GM18505 (cell line): ENCODE results near the gene ORMDL3.

Experiments used
- ATAC-seq: cut with Tn5 transposase; IDR thresholded peaks from one replicate; pipeline ENCODE4 v1.9.1; 2021; ENCODE audit not compliant: unreplicated experiment
- POLR2A ChIP-seq: IDR thresholded peaks from 4 replicates; pipeline ENCODE4 v1.6.1; 2011; ENCODE audit warnings: borderline replicate concordance; ENCODE audit not compliant: insufficient read depth, insufficient read length; ENCODE audit errors: extremely low read depth

ORMDL3 gene

DNA sequence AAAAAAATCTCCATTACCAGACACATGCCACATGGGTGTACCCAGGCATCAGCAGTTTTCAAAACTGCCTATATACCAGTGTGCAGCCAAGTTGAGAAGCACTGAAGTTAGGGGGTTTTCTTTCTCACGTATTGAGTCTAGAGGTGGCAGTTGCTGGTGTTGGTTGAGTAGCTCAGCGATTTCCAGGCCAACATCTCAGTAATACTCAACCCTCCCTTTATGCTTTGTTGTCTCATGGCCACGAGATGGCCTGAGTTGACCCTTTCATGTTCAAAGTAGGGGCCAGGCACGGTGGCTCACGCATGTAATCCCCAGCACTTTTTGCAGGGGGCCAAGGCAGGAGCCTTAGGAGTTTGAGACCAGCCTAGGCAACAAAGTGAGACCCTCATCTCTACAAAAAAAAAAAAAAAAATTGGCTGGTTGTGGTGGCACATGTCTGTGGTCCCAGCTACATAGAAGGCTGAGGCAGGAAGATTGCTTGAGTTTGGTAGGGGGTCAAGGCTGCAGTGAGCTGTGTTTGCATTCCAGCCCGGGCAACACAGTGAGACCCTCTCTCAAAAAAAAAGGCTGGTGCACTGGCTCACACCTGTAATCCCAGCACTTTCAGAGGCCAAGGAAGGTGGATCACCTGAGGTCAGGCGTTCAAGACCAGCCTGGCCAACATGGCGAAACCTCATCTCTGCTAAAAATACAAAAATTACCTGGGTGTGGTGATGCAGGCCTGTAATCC lies 10.9 kb upstream of the ORMDL3 start:
- no peak for TF ChIP-seq POLR2A
- ATAC-seq: no peak

DNA sequence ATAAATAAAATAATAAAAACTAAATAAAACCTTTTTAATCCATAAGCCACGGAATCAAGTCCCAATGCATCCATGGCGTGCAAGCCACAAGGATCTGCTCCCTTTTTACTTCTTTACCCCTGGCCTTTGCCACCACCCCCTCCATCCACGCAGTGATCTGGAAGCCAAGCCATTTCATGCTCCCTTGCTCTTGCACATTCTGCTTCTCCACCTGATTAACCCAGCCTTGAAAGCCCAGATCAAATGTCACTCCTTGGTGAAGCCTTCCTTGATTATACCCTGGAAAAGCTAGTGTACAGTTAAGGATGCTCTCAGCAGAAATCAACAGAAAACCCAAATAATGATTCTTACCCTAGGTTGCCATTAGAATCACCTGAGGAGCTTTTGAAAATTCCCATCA lies 10.0 kb upstream of the ORMDL3 start:
- ATAC-seq: no peak
- no peak for TF ChIP-seq POLR2A

DNA sequence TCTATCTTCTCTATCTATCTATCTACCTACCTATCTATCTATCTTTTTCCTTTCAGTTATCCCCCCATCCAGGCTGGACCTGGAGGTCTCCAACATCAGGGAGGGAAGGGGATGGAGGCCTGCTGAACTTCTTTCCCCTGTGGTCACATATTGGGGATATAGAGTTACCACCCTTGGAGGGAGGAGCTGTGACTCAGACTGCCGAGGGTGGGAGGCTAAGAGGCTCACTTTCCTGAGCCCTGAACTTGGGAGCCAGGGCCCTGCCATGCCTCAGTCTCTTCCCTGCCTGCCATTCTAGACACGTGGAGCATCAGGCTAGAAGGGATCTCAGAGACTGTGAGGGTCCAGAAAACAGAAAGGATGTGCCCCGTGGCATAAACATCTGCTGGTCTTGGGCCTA lies 8.5 kb upstream of the ORMDL3 start:
- ATAC-seq: no peak
- TF ChIP-seq POLR2A: no peak

DNA sequence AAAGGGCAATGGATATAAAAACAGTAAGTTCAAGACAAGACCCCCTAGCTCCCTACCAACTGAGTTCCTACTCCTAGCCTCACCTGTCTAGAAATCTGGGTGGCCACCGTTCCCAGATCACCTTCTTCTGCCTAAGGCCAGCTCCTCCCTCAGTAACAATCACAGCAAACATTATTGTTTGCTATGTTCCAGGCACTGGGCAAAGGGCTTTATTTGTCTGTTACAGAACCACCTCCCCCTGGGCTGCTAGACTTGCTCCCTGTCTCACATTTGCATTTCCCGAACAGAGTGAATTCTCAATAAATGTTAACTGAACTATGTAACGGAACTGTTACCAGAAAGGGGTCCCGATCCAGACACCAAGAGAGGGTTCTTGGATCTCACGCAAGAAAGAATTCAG lies 6.9 kb upstream of the ORMDL3 start:
- ATAC-seq: no peak
- no peak for TF ChIP-seq POLR2A

DNA sequence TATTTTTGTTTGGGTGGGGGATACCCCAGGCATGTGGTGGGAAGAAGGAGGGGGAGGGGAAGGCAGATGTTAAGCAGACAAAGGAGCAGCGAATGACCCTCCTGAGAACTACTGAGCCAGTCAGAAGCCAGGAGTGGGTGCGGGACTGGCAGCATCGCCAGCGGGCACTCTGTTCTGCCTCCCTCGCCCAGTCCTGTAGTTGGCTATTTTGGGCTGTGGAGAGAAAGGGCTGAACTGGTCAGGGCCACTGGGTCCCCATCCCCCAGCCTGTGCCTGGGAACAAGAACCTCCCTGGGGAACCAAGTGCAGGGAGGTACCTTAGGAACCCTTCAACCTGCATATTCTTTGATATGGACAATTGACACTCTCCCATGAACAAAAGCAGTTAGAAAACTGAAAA lies 6.5 kb upstream of the ORMDL3 start:
- TF ChIP-seq POLR2A: no peak
- no peak for ATAC-seq

DNA sequence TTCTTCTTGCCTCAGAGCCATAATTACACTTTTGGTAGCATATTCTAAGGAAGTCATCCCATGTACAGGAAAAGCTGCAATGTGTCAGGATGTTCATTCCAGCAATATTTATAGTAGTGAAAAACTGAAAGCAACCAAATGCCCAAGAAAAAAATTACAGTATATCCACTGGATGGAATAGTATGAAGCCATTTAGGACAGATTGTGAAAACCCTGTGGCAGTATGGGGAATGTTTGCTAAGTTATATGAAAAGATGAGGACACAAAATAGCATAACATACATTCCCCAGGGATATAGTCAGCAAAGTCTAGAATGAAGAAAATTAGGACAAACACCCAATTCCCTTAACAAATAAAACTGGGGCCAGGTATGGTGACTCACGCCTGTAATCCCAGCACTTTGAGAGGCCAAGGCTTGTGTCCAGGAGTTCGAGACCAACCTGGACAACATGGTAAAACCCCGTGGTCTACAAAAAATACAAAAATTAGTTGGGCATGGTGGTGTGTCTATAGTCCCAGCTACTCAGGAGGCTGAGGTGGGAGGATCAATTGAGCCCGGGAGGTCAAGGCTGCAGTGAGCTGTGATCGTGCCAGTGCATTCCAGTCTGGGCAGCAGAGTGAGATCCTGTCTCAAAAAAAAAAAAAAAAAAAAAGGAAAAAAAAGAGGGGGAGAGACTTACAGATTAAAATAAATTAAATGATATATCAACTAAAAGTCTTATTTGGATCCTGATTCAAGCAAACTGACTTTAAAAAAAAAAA lies 2.4 kb upstream of the ORMDL3 start:
- ATAC-seq: no peak
- no peak for TF ChIP-seq POLR2A

DNA sequence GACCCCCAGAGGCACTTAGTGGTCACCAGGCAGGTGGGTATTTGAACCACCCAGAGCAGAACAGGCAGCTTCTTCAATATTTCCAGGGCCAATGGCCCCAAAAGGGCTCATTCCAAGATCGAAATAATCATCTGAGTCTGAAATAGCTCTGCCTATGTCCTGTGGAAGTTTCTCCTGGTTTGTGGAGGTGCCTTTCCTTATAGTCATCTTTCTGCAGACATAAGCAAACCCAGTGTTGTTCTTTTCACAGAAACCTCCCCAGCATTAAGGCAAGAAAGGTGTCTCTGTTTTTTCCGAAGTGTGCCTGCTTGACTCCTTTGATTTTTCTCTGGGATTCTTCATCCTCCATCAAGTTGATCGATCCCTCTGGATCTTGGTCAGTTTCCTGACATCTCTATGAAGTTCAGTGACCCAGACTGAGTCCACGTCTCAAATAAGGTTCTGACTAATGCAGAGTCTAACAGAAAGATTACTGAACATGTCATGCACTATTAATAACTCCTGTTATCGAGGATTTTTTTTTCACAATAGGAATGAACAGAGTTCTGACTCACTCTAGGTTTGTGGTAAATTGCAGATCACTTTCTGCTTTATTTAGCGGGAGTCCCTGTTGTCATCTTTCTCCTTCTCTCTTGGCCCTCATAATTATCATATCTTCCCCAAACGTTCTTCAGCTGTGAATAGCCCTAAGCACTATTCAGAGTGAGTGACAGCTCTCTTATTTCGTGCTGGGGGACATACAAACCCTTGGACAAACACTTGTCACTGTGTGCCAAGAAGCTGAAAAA lies 1.7 kb upstream of the ORMDL3 start:
- ATAC-seq: no peak
- no peak for TF ChIP-seq POLR2A

DNA sequence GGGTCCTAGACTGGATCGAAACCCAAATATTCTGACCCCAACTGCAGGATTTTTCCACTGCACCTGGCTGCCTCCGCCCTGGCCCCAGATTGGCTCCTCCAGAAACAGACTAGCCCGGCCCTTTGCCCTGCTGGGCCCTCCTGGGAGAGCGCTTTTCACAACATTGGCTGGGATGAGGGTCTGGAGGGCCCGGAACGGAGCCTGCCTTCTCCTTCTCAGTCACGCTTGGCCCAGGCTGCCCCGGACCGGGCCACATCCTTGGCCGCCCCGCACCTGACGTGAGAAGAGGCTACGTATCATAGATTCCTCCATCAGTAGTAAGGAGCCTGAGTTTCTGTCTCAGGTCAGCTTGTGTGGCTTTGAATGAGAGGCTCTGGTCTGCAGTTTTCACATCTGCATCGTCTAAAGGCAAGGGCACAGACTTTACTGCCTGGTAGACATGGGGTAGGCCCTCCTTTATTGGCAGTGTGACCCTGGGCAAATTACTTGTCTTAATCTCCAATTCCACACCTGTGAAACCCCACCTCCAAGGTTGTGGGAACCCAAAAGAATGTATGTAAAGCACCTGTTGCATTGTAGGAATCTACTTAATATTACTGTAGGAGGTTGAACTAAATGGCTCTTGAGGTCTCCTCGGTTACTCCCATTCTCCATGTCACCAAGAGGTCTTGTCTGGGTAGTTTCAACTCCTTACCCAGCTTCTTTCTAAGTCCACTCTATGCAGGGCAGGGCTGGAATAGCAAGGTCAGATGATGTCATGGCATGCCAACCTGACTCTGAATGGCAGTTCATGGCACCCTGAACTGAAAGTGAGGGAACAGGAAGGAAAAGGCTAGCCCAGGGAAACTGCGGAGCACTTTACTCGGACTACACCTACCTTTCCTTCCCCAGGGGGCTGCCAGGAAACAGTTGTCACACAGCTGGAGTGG lies 792 bp upstream of the ORMDL3 start:
- no peak for ATAC-seq
- TF ChIP-seq POLR2A: no peak

DNA sequence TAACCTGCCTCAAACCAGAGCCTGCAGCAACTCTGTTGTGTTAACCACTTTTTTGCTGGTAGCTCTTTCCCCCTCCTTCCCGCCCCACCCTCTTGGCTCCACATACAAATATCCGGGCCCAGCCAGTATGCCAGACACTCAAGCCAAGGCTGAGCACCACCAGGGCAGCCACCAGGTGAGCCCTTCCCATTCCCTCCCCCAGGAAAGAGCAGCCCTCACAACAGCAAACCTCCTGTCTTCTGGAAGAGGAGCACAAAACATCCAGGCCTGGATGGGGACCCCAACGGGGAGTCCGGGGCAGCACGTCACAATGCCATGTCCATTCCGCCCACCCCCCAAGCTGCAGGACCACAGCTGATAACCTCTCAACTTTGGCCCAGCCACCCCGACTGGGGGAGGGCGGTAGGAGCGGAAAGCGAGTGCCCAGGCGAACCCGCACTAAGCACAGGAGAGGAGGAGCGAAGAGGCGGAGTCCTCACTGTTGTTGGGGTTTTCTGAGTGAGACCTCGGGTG lies 757 bp downstream of the ORMDL3 start:
- peak; percentile 42 for TF ChIP-seq POLR2A
- ATAC-seq: no peak

DNA sequence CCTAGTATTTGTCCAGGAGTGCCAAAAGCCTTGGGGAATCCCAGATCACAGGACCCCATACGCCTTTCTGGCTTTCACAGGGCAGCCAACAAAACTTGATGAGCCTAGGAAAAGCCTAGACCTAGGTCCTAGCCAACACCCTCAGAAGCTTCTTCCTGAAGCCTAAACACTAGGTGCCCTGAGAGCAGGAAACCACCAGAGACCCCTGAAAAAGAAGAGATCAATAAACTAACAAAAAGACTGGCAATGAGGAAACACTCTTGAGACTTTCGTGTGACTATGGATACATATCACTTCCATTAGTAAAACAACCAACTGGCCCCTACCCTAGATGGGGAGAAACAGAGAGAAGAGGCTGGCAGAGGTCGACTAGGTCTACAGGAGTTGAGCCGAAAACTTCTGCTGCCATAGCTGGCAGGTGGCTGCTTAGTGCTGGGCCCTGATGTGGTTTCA lies 1.2 kb downstream of the ORMDL3 start:
- ATAC-seq: no peak
- no peak for TF ChIP-seq POLR2A

DNA sequence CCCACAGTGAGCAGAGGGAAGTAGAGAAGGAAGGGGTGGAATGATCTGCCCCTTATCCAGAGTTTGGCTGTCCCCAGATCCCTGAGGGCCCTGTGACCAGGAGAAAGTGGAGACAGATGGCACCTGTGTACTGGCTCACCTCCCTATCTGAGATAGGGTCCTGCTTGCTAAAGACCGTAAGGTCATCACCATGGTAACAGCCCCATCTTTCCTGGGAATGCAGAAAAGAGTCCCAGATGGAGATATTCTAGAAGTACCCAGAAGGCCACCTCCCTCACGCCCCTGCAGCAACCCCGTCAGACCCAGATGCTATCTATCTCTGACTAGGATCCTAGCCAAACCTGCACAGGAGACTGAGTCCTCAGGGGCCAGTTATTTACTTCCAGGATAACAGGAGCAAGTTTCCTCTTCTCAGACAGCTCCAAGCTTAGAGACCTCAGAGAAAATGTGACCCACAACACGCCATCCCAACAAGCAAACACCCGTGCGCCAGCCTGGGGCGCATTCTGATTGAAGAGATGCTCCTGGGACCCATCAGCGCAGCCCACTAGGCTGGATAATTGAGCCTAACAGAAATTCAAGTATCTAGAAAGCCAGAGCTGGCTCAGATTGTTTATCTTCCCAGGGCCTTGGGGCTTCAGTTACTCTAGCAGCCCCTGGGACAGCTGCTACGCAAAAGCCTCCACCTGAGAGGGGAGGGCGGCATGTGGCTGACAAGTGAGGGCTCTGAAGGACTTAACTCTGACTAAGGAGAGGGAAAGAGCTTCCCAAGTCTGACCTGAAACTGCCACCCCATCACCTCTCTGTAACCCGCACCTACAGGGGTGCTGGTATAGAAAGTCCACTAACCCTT lies 1.9 kb downstream of the ORMDL3 start:
- no peak for TF ChIP-seq POLR2A

DNA sequence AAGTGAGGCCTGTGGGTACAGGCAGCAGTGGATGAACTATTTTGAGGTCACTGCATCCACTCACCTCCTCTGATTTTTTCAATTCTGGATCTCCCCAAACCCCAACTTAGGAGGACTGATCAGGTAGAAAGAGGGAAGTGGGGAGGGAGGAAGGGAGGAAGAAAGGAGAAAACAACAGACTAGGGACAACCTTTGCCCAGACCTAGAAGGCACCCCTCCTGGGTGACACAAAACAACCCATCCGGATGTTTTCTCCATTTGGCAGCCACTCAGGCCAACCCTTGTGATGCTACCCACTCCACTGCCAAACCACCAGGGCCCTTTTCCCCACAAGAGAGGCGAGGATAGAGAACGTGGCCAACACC lies 2.7 kb downstream of the ORMDL3 start:
- no peak for ATAC-seq
- TF ChIP-seq POLR2A: no peak

More for the DNA sequence above, 1.9 kb downstream of the ORMDL3 start:
- ATAC-seq: no peak
